ENCODE results near the gene LCN12.
A peak's percentile ranks its signal among the peaks of the same experiment; 100 is the strongest.

LCN12 gene

GRCh38 chr9:136994180-136994887 is 42.3 kb downstream of the LCN12 start:
- no peak overlapping the region for H3K27ac Mint-ChIP-seq
- H3K27me3 Mint-ChIP-seq (ENCODE audit: low read depth, poor library complexity), result peaks cover 28% of the 10 kb centered on the region

DNA sequence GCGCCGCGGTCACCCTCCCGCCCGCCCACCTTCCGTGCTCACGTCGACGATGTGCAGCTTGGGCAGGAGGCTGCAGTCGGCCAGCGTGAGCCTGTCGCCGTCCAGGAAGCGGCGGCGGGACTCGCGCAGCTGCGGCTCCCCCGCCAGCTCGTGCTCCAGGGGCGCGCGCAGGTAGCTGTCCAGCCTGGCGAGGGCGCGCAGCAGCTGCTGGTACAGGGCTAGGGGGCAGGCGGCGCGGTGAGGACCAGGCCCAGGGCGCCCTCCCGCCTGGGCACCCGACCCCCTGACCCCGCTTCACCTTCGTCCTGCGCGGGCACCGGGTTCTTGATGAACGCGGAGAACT is 42.8 kb downstream of the LCN12 start:
- TF ChIP-seq, protein P1, sequence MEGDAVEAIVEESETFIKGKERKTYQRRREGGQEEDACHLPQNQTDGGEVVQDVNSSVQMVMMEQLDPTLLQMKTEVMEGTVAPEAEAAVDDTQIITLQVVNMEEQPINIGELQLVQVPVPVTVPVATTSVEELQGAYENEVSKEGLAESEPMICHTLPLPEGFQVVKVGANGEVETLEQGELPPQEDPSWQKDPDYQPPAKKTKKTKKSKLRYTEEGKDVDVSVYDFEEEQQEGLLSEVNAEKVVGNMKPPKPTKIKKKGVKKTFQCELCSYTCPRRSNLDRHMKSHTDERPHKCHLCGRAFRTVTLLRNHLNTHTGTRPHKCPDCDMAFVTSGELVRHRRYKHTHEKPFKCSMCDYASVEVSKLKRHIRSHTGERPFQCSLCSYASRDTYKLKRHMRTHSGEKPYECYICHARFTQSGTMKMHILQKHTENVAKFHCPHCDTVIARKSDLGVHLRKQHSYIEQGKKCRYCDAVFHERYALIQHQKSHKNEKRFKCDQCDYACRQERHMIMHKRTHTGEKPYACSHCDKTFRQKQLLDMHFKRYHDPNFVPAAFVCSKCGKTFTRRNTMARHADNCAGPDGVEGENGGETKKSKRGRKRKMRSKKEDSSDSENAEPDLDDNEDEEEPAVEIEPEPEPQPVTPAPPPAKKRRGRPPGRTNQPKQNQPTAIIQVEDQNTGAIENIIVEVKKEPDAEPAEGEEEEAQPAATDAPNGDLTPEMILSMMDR (IDR thresholded peaks at IDR 0.05), result no peak
- H3K27ac Mint-ChIP-seq, result no peak overlapping the region
- peaks cover 23% of the 10 kb centered on the region for H3K27me3 Mint-ChIP-seq (ENCODE audit: low read depth, poor library complexity)
- peaks cover 18% of the 10 kb centered on the region for H3K9me3 Mint-ChIP-seq
- no peak overlapping the region for H3K4me3 Mint-ChIP-seq
- DNase-seq, result no peak
- H3K36me3 Mint-ChIP-seq (ENCODE audit: low read depth), result no peaks in the 10 kb centered on the region
- H3K4me1 Mint-ChIP-seq, result peaks cover 16% of the 10 kb centered on the region

More at GRCh38 chr9:136994180-136994887, 42.3 kb downstream of the LCN12 start:
- Mint-ChIP-seq H3K36me3 (ENCODE audit: low read depth) (no peaks in the 10 kb centered on the region), H3K9me3 (peaks cover 18% of the 10 kb centered on the region), H3K4me3 (no peak overlapping the region), H3K4me1 (peaks cover 21% of the 10 kb centered on the region)
- TF ChIP-seq, protein P1 (IDR thresholded peaks at IDR 0.05), result no peak
- no peak for DNase-seq

GRCh38 chr9:136995362-136995761 is 43.3 kb downstream of the LCN12 start:
- Mint-ChIP-seq H3K36me3 (ENCODE audit: low read depth) (no peaks in the 10 kb centered on the region), H3K4me1 (peaks cover 20% of the 10 kb centered on the region), H3K4me3 (no peak overlapping the region), H3K27ac (no peak overlapping the region), H3K27me3 (ENCODE audit: low read depth, poor library complexity) (peaks cover 24% of the 10 kb centered on the region), H3K9me3 (peaks cover 13% of the 10 kb centered on the region)
- no peak for DNase-seq
- TF ChIP-seq, protein P1 (IDR thresholded peaks at IDR 0.05), result no peak

GRCh38 chr9:136995772-136996311 is 43.8 kb downstream of the LCN12 start:
- DNase-seq, result no peak
- Mint-ChIP-seq H3K4me1 (peaks cover 25% of the 10 kb centered on the region), H3K9me3 (peaks cover 9% of the 10 kb centered on the region), H3K27ac (no peak overlapping the region), H3K4me3 (no peak overlapping the region), H3K36me3 (ENCODE audit: low read depth) (no peaks in the 10 kb centered on the region), H3K27me3 (ENCODE audit: low read depth, poor library complexity) (peaks cover 27% of the 10 kb centered on the region)
- TF ChIP-seq, protein P1 (IDR thresholded peaks at IDR 0.05), result no peak

- H3K27ac Mint-ChIP-seq, result no peak within 1 kb of the TSS
- H3K36me3 Mint-ChIP-seq (ENCODE audit: low read depth), result no peaks in the 10 kb centered on the region
- peaks cover 23% of the 10 kb centered on the region for H3K27me3 Mint-ChIP-seq (ENCODE audit: low read depth, poor library complexity)
- H3K9me3 Mint-ChIP-seq, result peaks cover under 1% of the 10 kb centered on the region
- H3K4me1 Mint-ChIP-seq, result peaks cover 25% of the 10 kb centered on the region
- TF ChIP-seq, protein P1 (IDR thresholded peaks at IDR 0.05), result no peak
- DNase-seq, result peak; percentile 40
- no peak within 1 kb of the TSS for H3K4me3 Mint-ChIP-seq
Observed at GRCh38 chr9:136996361-136997292, 44.6 kb downstream of the LCN12 start, which contains the start of gene CLIC3. CLIC3 (minus strand) TSS chr9:136996568; CDS start chr9:136996543, 25 bp downstream.
